Activated CD4-positive, alpha-beta T cell treated with anti-CD3 and anti-CD28 coated beads, Interleukin-2, Interleukin-4, amounts not matched to agents 100 ng/mL and 50 ng/mL, durations not matched to agents 16 hours and 8 hours (primary cell): ENCODE data around the gene TUFM.
"Not testable (repeated sequence)": the region's sequence is repeated elsewhere in the genome, so short reads cannot be mapped to it uniquely, and the experiment has no call there.

Experiments used
- DNase-seq: peaks from one replicate; pipeline ENCODE4 v3.0.0-alpha.2; 2020; ENCODE audit warnings: low spot score

The TUFM gene

GRCh38 chr16:28846080-28846932 is at the start of gene TUFM:
Gene TUFM, minus strand, starts transcription at chr16:28846348. Its CDS starts 79 bp downstream, at chr16:28846269.
- peak; percentile 99 for DNase-seq

- DNase-seq, result no peak
Measured at GRCh38 chr16:28895609-28896008, 49.5 kb upstream of the TUFM start.

GRCh38 chr16:28893291-28893690 is 47.1 kb upstream of the TUFM start:
- no peak for DNase-seq

- no peak for DNase-seq
Measured at GRCh38 chr16:28891964-28892890, 46.1 kb upstream of the TUFM start.

- not testable (repeated sequence) for DNase-seq
Measured at GRCh38 chr16:28890355-28890754, 44.2 kb upstream of the TUFM start.

GRCh38 chr16:28886945-28887344 is 40.8 kb upstream of the TUFM start:
- DNase-seq, result no peak

GRCh38 chr16:28884045-28884444 is 37.9 kb upstream of the TUFM start:
- DNase-seq, result no peak

- no peak for DNase-seq
Measured at GRCh38 chr16:28883221-28883996, 37.3 kb upstream of the TUFM start.

- DNase-seq, result no peak
Measured at GRCh38 chr16:28882551-28883160, 36.5 kb upstream of the TUFM start.

GRCh38 chr16:28881565-28881964 is 35.4 kb upstream of the TUFM start:
- DNase-seq, result not testable (repeated sequence)

GRCh38 chr16:28880955-28881354 is 34.8 kb upstream of the TUFM start:
- no peak for DNase-seq

GRCh38 chr16:28880589-28880915 is 34.4 kb upstream of the TUFM start:
- no peak for DNase-seq

GRCh38 chr16:28879841-28880588 is 33.9 kb upstream of the TUFM start:
- peak; percentile 93 for DNase-seq

- DNase-seq, result no peak
Measured at GRCh38 chr16:28879261-28879840, 33.2 kb upstream of the TUFM start.

- no peak for DNase-seq
Measured at GRCh38 chr16:28878083-28878926, 32.2 kb upstream of the TUFM start, which contains the start of gene ATP2A1. Gene ATP2A1, plus strand, starts transcription at chr16:28878488. Its CDS starts 184 bp downstream, at chr16:28878672.

- no peak for DNase-seq
Measured at GRCh38 chr16:28877655-28878000, 31.5 kb upstream of the TUFM start.

- DNase-seq, result no peak
Measured at GRCh38 chr16:28876973-28877654, 31.0 kb upstream of the TUFM start.

- DNase-seq, result no peak
Measured at GRCh38 chr16:28876019-28876659, 30.0 kb upstream of the TUFM start.
